ENCODE measurements around the gene CANT1. TPM values are rescaled to one million over a fixed set of nuclear protein-coding genes. Genes with fewer than 3 reads are reported as not detected.

Gene CANT1
- total RNA-seq, 1 experiment from 2014 or later, result 116 TPM

DNA sequence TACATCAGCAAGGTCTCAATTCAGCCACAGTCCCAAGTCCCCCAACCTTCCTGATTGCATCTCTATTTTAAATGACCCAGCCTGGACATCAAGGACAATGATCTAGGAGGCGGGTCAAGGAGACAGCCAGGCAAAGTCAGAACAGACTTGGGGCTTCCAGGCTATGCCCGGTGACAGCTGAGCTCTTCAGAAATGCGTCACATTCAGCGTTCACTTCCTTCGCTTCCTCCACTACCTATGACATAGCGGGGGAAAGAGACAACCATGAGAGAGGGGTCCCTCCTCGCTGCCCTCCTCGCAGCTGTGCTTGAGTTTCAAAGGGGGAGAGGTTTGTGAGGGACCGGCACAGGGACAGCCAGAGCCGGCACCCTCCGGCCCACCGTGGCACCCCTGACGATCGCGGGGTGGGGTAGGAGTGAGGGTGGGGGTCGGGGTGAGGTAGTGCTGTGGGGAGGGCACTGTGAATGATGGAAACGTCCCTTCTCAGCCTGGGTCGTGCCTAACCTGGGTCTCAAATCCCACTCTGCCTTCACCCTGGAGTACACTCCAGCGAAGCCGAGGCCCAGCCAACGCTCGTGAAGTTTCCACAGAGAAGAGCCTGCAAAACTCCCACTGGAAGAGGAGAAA is 17.5 kb downstream of the CANT1 start:
- H4K20me1 ChIP-seq (ENCODE audit: insufficient read depth), result no peaks in the 10 kb centered on the region; the same call in 1 of the 2 replicates
- peaks cover 19% of the 10 kb centered on the region for H3K36me3 ChIP-seq (ENCODE audit: low read depth)
- no peak for DNase-seq
- H3F3A ChIP-seq (ENCODE audit: insufficient read depth, low read depth), result peaks cover 47% of the 10 kb centered on the region
- H3K4me1 ChIP-seq (replicated peaks; ENCODE audit: insufficient read depth), result peaks cover 35% of the 10 kb centered on the region
- no peaks in the 10 kb centered on the region for H3K27me3 ChIP-seq (ENCODE audit: insufficient read depth, low read depth)
- no peaks in the 10 kb centered on the region for H3K9me2 ChIP-seq (ENCODE audit: insufficient read depth)
- no peak overlapping the region for H3K27ac ChIP-seq
- intact Hi-C loops (cut with micrococcal nuclease; ENCODE audit: unreplicated experiment), result no loop called here
- BruUV-seq (replicated peaks), result no TSS peak
- no peak overlapping the region for H3K4me3 ChIP-seq
- H3K4me2 ChIP-seq, result no peak overlapping the region
- TF ChIP-seq, protein P1, sequence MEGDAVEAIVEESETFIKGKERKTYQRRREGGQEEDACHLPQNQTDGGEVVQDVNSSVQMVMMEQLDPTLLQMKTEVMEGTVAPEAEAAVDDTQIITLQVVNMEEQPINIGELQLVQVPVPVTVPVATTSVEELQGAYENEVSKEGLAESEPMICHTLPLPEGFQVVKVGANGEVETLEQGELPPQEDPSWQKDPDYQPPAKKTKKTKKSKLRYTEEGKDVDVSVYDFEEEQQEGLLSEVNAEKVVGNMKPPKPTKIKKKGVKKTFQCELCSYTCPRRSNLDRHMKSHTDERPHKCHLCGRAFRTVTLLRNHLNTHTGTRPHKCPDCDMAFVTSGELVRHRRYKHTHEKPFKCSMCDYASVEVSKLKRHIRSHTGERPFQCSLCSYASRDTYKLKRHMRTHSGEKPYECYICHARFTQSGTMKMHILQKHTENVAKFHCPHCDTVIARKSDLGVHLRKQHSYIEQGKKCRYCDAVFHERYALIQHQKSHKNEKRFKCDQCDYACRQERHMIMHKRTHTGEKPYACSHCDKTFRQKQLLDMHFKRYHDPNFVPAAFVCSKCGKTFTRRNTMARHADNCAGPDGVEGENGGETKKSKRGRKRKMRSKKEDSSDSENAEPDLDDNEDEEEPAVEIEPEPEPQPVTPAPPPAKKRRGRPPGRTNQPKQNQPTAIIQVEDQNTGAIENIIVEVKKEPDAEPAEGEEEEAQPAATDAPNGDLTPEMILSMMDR (conservative IDR thresholded peaks at IDR 0.05), result no peak
- TF ChIP-seq EZH2 (IDR thresholded peaks at IDR 0.05; ENCODE audit: low read depth), result no peak
- no peak overlapping the region for H2AFZ ChIP-seq
- CTCF ChIA-PET, result interaction anchor here (0.5 to 0.7 kb wide), 2 partner anchors 28 to 49 kb away, joined by 3 to 5 read pairs; no protein-coding TSS in a partner anchor
- peaks cover 33% of the 10 kb centered on the region for H3K79me2 ChIP-seq (ENCODE audit: low read depth)
- no peaks in the 10 kb centered on the region for H3K9me3 ChIP-seq (ENCODE audit: insufficient read depth, low read depth)
- POLR2A ChIA-PET (ENCODE audit: unreplicated experiment), result no interaction called here

DNA sequence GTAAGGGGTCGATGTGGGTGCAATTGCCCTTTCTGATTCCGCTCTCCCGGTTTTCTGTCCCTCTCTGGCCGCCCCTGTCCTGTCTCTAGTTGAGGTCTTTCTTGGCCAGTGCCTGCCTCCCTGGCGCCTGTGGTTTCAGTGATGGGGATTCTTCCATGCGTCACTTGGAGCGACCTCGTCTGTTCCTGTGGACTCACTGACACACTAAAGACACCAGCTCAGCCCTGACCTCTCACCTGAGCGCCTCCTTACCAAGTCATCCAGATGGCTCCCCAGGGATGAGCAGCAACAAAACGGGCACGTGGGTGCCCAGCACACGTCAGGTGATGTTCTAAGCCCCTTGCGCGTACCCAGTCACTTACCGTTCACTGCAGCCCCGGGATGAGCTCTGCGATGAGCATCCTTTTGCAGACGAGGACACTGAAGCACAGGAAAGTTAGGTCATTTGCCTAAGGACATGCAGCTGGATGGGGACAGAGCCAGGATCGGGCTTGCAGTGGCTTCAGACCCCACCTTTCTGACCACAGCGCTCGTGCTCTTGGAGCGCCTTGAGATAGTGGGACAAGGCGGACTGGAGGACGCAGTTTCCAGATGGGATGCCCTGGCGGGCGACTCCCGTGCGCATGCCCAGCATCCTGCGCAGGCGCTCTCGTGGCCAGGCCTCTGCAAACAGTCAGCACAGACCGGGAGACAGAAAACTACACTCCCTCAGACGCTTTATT is 18.4 kb downstream of the CANT1 start:
- no TSS peak for BruUV-seq (replicated peaks)
- TF ChIP-seq, protein P1 (conservative IDR thresholded peaks at IDR 0.05), result no peak
- no peak for TF ChIP-seq EZH2 (IDR thresholded peaks at IDR 0.05; ENCODE audit: low read depth)
- H3K4me1 ChIP-seq (replicated peaks; ENCODE audit: insufficient read depth), result peaks cover 34% of the 10 kb centered on the region
- H3K36me3 ChIP-seq (ENCODE audit: low read depth), result peaks cover 19% of the 10 kb centered on the region
- ChIA-PET CTCF (no interaction called here), POLR2A (ENCODE audit: unreplicated experiment) (no interaction called here)
- no peak overlapping the region for H2AFZ ChIP-seq
- H3K4me3 ChIP-seq, result no peak overlapping the region
- no peak overlapping the region for H3K27ac ChIP-seq
- intact Hi-C loops (cut with micrococcal nuclease; ENCODE audit: unreplicated experiment), result no loop called here
- H3K4me2 ChIP-seq, result no peak overlapping the region
- no peaks in the 10 kb centered on the region; the same call in 1 of the 2 replicates for H4K20me1 ChIP-seq (ENCODE audit: insufficient read depth)
- H3F3A ChIP-seq (ENCODE audit: insufficient read depth, low read depth), result peaks cover 47% of the 10 kb centered on the region
- H3K9me2 ChIP-seq (ENCODE audit: insufficient read depth), result no peaks in the 10 kb centered on the region
- H3K9me3 ChIP-seq (ENCODE audit: insufficient read depth, low read depth), result no peaks in the 10 kb centered on the region
- no peak for DNase-seq
- H3K27me3 ChIP-seq (ENCODE audit: insufficient read depth, low read depth), result no peaks in the 10 kb centered on the region
- peaks cover 29% of the 10 kb centered on the region for H3K79me2 ChIP-seq (ENCODE audit: low read depth)

DNA sequence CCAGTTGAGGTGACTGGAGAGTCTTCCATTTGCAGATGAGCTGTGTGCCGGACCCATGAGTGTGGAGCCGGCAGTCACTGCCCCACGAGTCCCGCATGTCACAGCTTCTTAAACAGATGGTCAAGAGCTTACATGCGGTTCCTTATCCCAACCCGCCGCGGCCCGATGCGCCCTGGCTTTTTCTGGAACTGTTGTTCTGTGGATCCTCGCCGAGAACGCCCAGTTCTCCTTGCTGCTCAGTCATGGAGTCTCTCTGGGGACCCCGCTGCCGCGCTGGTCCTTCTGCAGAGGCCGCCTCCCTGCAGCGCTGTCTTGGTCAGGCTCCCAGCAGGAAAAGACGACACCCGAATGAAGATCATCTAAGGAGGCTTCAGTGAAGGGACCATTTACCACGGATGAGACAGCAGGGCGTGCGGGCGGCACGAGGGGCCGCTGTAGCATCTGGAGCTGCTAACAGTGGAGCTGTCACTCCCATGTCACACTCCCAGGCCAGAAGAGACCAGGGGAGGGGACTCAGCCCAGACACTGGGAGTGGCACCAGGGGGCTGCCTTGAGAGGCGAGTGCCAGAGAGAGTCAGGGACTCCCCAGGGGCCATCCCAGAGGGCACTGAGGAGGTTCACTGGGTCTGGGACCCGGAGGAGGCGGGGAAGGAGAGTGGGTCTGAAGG is 19.1 kb downstream of the CANT1 start:
- H4K20me1 ChIP-seq (ENCODE audit: insufficient read depth), result no peaks in the 10 kb centered on the region; the same call in 1 of the 2 replicates
- intact Hi-C loops (cut with micrococcal nuclease; ENCODE audit: unreplicated experiment), result no loop called here
- peaks cover 15% of the 10 kb centered on the region for H3K36me3 ChIP-seq (ENCODE audit: low read depth)
- DNase-seq, result no peak
- no peaks in the 10 kb centered on the region for H3K9me2 ChIP-seq (ENCODE audit: insufficient read depth)
- H2AFZ ChIP-seq, result no peak overlapping the region
- peaks cover 33% of the 10 kb centered on the region for H3K4me1 ChIP-seq (replicated peaks; ENCODE audit: insufficient read depth)
- no peak overlapping the region for H3K4me2 ChIP-seq
- ChIA-PET CTCF (no interaction called here), POLR2A (ENCODE audit: unreplicated experiment) (no interaction called here)
- no TSS peak for BruUV-seq (replicated peaks)
- H3K27me3 ChIP-seq (ENCODE audit: insufficient read depth, low read depth), result no peaks in the 10 kb centered on the region
- H3K79me2 ChIP-seq (ENCODE audit: low read depth), result peaks cover 24% of the 10 kb centered on the region
- no peak overlapping the region for H3K27ac ChIP-seq
- no peak overlapping the region for H3K4me3 ChIP-seq
- H3F3A ChIP-seq (ENCODE audit: insufficient read depth, low read depth), result peaks cover 46% of the 10 kb centered on the region
- no peaks in the 10 kb centered on the region for H3K9me3 ChIP-seq (ENCODE audit: insufficient read depth, low read depth)
- TF ChIP-seq, protein P1 (conservative IDR thresholded peaks at IDR 0.05), result no peak
- TF ChIP-seq EZH2 (IDR thresholded peaks at IDR 0.05; ENCODE audit: low read depth), result no peak

Data from PC-9 (cell line).